Measurements from ENCODE around the gene TESPA1. TPM values are rescaled to one million over a fixed set of nuclear protein-coding genes. Genes with fewer than 3 reads are reported as not detected.

The TESPA1 gene
- total RNA-seq, 1 donor from 2014 or later: 0.20 TPM

- Mint-ChIP-seq H3K4me3 (no peak overlapping the region), H3K27me3 (ENCODE audit: low read depth) (peaks cover 30% of the 10 kb centered on the region), H3K36me3 (no peaks in the 10 kb centered on the region), H3K27ac (no peak overlapping the region), H3K4me1 (no peaks in the 10 kb centered on the region), H3K9me3 (no peaks in the 10 kb centered on the region)
- TF ChIP-seq, protein P1, sequence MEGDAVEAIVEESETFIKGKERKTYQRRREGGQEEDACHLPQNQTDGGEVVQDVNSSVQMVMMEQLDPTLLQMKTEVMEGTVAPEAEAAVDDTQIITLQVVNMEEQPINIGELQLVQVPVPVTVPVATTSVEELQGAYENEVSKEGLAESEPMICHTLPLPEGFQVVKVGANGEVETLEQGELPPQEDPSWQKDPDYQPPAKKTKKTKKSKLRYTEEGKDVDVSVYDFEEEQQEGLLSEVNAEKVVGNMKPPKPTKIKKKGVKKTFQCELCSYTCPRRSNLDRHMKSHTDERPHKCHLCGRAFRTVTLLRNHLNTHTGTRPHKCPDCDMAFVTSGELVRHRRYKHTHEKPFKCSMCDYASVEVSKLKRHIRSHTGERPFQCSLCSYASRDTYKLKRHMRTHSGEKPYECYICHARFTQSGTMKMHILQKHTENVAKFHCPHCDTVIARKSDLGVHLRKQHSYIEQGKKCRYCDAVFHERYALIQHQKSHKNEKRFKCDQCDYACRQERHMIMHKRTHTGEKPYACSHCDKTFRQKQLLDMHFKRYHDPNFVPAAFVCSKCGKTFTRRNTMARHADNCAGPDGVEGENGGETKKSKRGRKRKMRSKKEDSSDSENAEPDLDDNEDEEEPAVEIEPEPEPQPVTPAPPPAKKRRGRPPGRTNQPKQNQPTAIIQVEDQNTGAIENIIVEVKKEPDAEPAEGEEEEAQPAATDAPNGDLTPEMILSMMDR (IDR thresholded peaks at IDR 0.05; ENCODE audit: unreplicated experiment): no peak
- no peak for DNase-seq (ENCODE audit: low spot score in 2 of 2, unreplicated experiment in 2 of 2)
These were observed 4.2 kb downstream of the TESPA1 start for GRCh38 chr12:54980341-54980740.

DNA sequence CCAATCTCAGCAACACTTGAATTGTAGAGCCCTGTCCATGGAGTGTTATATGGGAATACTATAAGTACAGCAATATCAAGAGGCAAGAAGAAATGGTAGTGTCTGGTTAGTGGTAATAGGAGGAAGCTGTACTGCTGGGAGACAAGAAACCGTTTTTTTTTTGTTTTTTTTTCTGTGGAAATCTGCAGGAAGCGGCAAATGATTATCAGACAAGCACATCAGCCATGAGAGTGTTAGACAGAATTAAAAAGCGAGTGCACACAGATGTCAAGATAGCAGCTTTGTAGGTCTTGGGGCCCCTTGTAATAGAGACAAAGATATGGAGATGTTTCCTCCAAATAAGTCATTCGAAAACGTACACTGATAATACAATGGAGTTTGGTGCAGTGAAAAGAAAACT lies 6.7 kb downstream of the TESPA1 start:
- Mint-ChIP-seq H3K27ac (no peak overlapping the region), H3K4me1 (no peaks in the 10 kb centered on the region), H3K27me3 (ENCODE audit: low read depth) (peaks cover 18% of the 10 kb centered on the region), H3K9me3 (no peaks in the 10 kb centered on the region), H3K4me3 (no peak overlapping the region), H3K36me3 (no peaks in the 10 kb centered on the region)
- DNase-seq (ENCODE audit: low spot score in 2 of 2, unreplicated experiment in 2 of 2): no peak
- TF ChIP-seq, protein P1 (IDR thresholded peaks at IDR 0.05; ENCODE audit: unreplicated experiment): no peak

GRCh38 chr12:54977155-54977554 lies 7.4 kb downstream of the TESPA1 start:
- H3K4me1 Mint-ChIP-seq: no peaks in the 10 kb centered on the region
- H3K36me3 Mint-ChIP-seq: no peaks in the 10 kb centered on the region
- no peak overlapping the region for H3K27ac Mint-ChIP-seq
- H3K27me3 Mint-ChIP-seq (ENCODE audit: low read depth): peaks cover 13% of the 10 kb centered on the region
- TF ChIP-seq, protein P1 (IDR thresholded peaks at IDR 0.05; ENCODE audit: unreplicated experiment): no peak
- H3K9me3 Mint-ChIP-seq: no peaks in the 10 kb centered on the region
- DNase-seq (ENCODE audit: low spot score in 2 of 2, unreplicated experiment in 2 of 2): no peak
- H3K4me3 Mint-ChIP-seq: no peak overlapping the region

DNA sequence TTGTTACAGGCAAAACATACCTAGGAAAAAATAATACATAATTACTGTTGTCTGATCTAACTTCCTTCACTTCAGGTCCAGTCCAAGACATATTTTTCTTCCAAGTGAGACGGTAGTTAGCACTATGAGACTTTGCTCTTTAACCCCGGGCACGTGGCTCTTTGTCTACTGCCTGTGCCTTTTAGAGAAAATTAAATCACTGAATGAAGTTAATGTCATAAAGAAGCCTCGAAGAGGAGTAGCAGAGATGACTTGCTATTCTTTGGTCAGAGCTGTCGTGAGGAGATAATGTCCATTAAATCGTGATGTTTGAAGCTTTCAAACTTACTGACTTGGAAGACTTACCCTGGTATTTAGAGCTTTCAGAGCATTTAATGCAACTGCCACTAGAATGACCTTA lies 8.7 kb downstream of the TESPA1 start:
- no peak for DNase-seq (ENCODE audit: low spot score in 2 of 2, unreplicated experiment in 2 of 2)
- H3K4me3 Mint-ChIP-seq: no peak overlapping the region
- TF ChIP-seq, protein P1 (IDR thresholded peaks at IDR 0.05; ENCODE audit: unreplicated experiment): no peak
- H3K27ac Mint-ChIP-seq: no peak overlapping the region
- H3K4me1 Mint-ChIP-seq: no peaks in the 10 kb centered on the region
- no peaks in the 10 kb centered on the region for H3K9me3 Mint-ChIP-seq
- peaks cover 10% of the 10 kb centered on the region for H3K27me3 Mint-ChIP-seq (ENCODE audit: low read depth)
- no peaks in the 10 kb centered on the region for H3K36me3 Mint-ChIP-seq

DNA sequence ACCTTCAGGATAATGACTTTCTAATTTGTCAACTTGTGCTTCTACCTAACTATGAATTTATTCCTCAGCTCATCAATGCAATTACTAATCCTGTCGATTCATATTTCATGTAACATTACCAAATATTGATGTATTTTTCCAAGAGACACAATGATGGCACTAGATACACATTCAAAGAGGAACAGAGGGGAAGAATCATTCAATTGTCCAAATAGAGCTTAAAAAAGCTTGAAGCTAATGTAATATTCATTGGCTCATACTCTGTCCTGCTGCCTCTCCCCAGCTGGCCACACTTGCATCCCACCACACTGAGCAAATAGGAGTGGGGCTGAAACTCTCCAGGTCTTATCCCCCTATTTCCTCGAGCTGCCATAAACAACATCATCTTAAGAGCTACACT lies 9.3 kb downstream of the TESPA1 start:
- H3K27me3 Mint-ChIP-seq (ENCODE audit: low read depth): peaks cover 12% of the 10 kb centered on the region
- H3K9me3 Mint-ChIP-seq: no peaks in the 10 kb centered on the region
- no peaks in the 10 kb centered on the region for H3K36me3 Mint-ChIP-seq
- no peak for DNase-seq (ENCODE audit: low spot score in 2 of 2, unreplicated experiment in 2 of 2)
- no peak overlapping the region for H3K4me3 Mint-ChIP-seq
- no peak overlapping the region for H3K27ac Mint-ChIP-seq
- no peaks in the 10 kb centered on the region for H3K4me1 Mint-ChIP-seq
- TF ChIP-seq, protein P1 (IDR thresholded peaks at IDR 0.05; ENCODE audit: unreplicated experiment): no peak

DNA sequence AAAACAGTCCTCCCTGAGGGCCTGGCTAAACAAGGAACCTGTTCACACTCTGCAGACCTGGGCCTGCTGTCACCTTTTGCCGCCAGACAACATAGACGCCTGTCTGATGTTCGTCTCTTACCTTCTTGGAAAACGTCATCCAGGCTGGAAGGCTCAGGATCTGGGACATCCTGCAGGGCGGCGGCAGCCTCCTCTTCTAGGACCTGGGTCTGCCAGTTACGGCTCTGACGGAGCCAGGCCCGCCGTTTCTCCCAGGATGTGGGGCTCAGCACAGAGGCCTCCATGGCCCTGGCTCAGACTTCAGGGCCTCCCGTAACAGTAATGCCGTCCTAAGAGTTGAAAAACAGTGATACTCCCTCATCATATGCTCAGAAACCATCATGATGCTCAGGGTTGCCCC lies 10.3 kb downstream of the TESPA1 start:
- DNase-seq (ENCODE audit: low spot score in 2 of 2, unreplicated experiment in 2 of 2): no peak
- Mint-ChIP-seq H3K4me3 (no peak overlapping the region), H3K9me3 (no peaks in the 10 kb centered on the region), H3K27me3 (ENCODE audit: low read depth) (peaks cover 12% of the 10 kb centered on the region), H3K27ac (no peak overlapping the region), H3K36me3 (no peaks in the 10 kb centered on the region), H3K4me1 (no peaks in the 10 kb centered on the region)
- TF ChIP-seq, protein P1 (IDR thresholded peaks at IDR 0.05; ENCODE audit: unreplicated experiment): no peak

Measured in mesothelial cell of epicardium (in vitro differentiated cells).